ENCODE data around the gene AKAIN1.

GRCh38 chr18:5104246-5104645 lies 92.8 kb downstream of the AKAIN1 start:
- TF ChIP-seq POLR2AphosphoS5 (IDR thresholded peaks at IDR 0.05; ENCODE audit: low read depth, low read length) (no peak), REST (IDR thresholded peaks at IDR 0.05; ENCODE audit: insufficient read depth in 1 of 2, low read depth in 2 of 2, low read length in 2 of 2) (no peak)
